Mammary epithelial cell (primary cell): ENCODE data around the gene C5orf46.

Experiments used
- EZH2 ChIP-seq: IDR thresholded peaks from 2 replicates; pipeline ENCODE4 v1.6.1; 2012; ENCODE audit warnings: low read length, inconsistent platforms, borderline replicate concordance
- TF ChIP-seq, protein P1 (sequence below), 2 donors: IDR thresholded peaks in 1 of 2; conservative IDR thresholded peaks in 1 of 2; 2 replicates each; pipeline ENCODE4 v1.5.1; 2011 to 2012; ENCODE audit warnings: inconsistent platforms in 2 of 2, low read length in 2 of 2, mild to moderate bottlenecking in 2 of 2, control low read depth in 1 of 2, low read depth in 1 of 2; ENCODE audit not compliant: insufficient read depth in 1 of 2; ENCODE audit errors: extremely low read depth in 1 of 2

DNA sequence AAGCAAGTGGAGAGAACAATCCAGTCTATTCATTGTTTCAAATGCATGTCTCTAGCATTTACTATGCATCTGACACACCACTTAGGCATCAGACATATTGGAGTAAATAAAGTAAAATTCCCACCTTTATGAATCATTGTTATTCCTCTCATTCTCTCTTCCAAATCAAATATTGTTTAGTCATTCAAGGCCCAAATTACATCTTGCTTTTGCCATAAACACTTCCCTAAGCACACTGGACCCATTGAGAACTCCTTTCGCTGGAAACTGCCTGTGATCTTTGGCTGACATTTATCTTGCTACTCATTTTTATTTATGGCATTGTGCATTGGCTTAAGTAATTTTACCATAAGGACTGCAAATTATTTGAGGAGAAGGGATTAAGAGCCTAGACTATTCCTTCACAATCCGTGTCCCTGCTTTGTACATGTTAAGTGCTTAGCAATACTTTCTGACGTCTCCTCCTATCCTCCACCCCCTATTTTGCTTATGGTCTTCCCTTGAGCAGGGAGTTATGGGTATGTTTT lies 7.4 kb downstream of the C5orf46 start:
- no peak for TF ChIP-seq EZH2
- TF ChIP-seq, protein P1, sequence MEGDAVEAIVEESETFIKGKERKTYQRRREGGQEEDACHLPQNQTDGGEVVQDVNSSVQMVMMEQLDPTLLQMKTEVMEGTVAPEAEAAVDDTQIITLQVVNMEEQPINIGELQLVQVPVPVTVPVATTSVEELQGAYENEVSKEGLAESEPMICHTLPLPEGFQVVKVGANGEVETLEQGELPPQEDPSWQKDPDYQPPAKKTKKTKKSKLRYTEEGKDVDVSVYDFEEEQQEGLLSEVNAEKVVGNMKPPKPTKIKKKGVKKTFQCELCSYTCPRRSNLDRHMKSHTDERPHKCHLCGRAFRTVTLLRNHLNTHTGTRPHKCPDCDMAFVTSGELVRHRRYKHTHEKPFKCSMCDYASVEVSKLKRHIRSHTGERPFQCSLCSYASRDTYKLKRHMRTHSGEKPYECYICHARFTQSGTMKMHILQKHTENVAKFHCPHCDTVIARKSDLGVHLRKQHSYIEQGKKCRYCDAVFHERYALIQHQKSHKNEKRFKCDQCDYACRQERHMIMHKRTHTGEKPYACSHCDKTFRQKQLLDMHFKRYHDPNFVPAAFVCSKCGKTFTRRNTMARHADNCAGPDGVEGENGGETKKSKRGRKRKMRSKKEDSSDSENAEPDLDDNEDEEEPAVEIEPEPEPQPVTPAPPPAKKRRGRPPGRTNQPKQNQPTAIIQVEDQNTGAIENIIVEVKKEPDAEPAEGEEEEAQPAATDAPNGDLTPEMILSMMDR (conservative IDR thresholded peaks at IDR 0.05 in 1 of 2, IDR thresholded peaks at IDR 0.05 in 1 of 2; ENCODE audit: extremely low read depth in 1 of 2, insufficient read depth in 1 of 2, low read depth in 1 of 2, low read length in 2 of 2) = no peak
